Cardiac fibroblast (primary cell): Measurements from ENCODE around the gene CACFD1.

Source experiments
- DNase-seq, 2 donors: peaks; one replicate each; pipeline versions ENCODE4 v3.0.0 to v3.0.0-alpha.2; 2010; ENCODE audit warnings: low read depth in 2 of 2
- H3K4me3 ChIP-seq, 2 donors: replicated peaks in 1 of 2; 1 replicate in 1 of 2; 2 replicates in 1 of 2; pipeline ENCODE4 v1.5.1; 2011; ENCODE audit warnings: low read depth in 2 of 2, low read length in 2 of 2, mild to moderate bottlenecking in 2 of 2, moderate library complexity in 1 of 2
- TF ChIP-seq, protein P1 (sequence below): IDR thresholded peaks from one replicate; pipeline ENCODE4 v1.5.1; 2011; ENCODE audit warnings: low read depth, mild to moderate bottlenecking, low read length, inconsistent platforms

The CACFD1 gene

DNA sequence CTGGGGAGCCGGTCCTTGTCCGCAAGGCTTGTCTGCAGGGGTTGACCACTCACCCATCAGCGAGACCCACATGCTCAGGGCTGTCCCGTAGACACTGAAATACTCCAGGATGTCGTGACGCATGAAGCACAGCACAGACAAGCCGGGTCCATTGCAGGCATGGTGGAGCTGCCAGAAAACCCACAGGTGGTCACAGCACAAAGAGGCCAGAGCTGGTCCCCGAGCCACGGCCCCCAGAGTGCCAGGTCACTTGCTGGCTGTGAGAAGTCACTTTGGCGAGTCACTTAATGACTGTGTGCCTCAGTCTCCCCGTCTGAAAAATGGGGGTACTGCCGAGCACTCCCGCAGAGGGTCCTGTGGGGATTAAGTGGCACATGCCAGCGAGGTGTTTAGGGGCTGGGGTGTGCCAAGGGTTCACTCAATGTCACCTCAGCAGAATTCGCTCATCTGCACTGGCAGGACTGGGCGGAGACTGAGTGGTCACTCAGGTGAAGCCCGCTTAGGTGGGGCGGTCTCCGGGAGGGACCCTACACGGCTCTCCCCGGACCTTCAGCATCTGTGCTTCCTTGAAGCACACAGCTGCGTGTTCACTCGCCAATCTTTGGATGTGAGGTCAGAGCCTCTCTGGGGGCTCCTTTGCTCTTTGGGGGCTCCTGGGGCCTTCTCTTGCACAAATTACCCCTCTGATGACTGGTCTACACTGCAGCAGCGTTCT lies 60.5 kb downstream of the CACFD1 start:
- no peak for DNase-seq
- TF ChIP-seq, protein P1, sequence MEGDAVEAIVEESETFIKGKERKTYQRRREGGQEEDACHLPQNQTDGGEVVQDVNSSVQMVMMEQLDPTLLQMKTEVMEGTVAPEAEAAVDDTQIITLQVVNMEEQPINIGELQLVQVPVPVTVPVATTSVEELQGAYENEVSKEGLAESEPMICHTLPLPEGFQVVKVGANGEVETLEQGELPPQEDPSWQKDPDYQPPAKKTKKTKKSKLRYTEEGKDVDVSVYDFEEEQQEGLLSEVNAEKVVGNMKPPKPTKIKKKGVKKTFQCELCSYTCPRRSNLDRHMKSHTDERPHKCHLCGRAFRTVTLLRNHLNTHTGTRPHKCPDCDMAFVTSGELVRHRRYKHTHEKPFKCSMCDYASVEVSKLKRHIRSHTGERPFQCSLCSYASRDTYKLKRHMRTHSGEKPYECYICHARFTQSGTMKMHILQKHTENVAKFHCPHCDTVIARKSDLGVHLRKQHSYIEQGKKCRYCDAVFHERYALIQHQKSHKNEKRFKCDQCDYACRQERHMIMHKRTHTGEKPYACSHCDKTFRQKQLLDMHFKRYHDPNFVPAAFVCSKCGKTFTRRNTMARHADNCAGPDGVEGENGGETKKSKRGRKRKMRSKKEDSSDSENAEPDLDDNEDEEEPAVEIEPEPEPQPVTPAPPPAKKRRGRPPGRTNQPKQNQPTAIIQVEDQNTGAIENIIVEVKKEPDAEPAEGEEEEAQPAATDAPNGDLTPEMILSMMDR: no peak
- H3K4me3 ChIP-seq: no peak overlapping the region
